Lung (tissue), 12 donors: Measurements from ENCODE around the gene CATSPERB. TPM values are rescaled to one million over a fixed set of nuclear protein-coding genes. Genes with fewer than 3 reads are reported as not detected.
"Not testable (repeated sequence)": the region's sequence is repeated elsewhere in the genome, so short reads cannot be mapped to it uniquely, and the experiment has no call there.

Experiments
- ATAC-seq: fragments of 200-7000 bp; cut with Tn5 transposase; one replicate; pipeline ENCODE4 v1.9.1; 2020; ENCODE audit warnings: moderate number of reproducible peaks; ENCODE audit not compliant: insufficient read depth, low FRiP score
- DNase-seq, 3 donors: peaks; one replicate each; pipeline ENCODE4 v3.0.0-alpha.2; 2013 to 2017
- H3K27ac ChIP-seq, 2 donors: one replicate each; pipeline ENCODE4 v1.5.1; 2013; ENCODE audit warnings: mild to moderate bottlenecking in 2 of 2, moderate library complexity in 2 of 2, control low read depth in 1 of 2, inconsistent platforms in 1 of 2, low read depth in 1 of 2, low read length in 1 of 2
- H3K27me3 ChIP-seq, 3 donors: one replicate each; pipeline ENCODE4 v1.5.1; 2013; ENCODE audit warnings: low read length in 2 of 3; ENCODE audit not compliant: control insufficient read depth in 3 of 3, insufficient read depth in 3 of 3
- H3K36me3 ChIP-seq, 4 donors: one replicate each; pipeline ENCODE4 v1.5.1; 2013; ENCODE audit warnings: low read length in 4 of 4, mild to moderate bottlenecking in 1 of 4, moderate library complexity in 1 of 4; ENCODE audit not compliant: control insufficient read depth in 4 of 4, insufficient read depth in 4 of 4
- H3K4me1 ChIP-seq, 5 donors: one replicate each; pipeline ENCODE4 v1.5.1; 2013; ENCODE audit warnings: low read length in 5 of 5, mild to moderate bottlenecking in 2 of 5, moderate library complexity in 1 of 5; ENCODE audit not compliant: control insufficient read depth in 5 of 5, insufficient read depth in 5 of 5
- H3K4me3 ChIP-seq: one replicate; pipeline ENCODE4 v1.5.1; 2013; ENCODE audit warnings: mild to moderate bottlenecking, control low read depth, moderate library complexity
- H3K9ac ChIP-seq, 2 donors: one replicate each; pipeline ENCODE4 v1.5.1; 2013; ENCODE audit warnings: low read length in 2 of 2, control low read depth in 1 of 2; ENCODE audit not compliant: insufficient read depth in 1 of 2
- H3K9me3 ChIP-seq, 4 donors: one replicate each; pipeline ENCODE4 v1.5.1; 2013; ENCODE audit warnings: low read length in 3 of 4, mild to moderate bottlenecking in 1 of 4, moderate library complexity in 1 of 4; ENCODE audit not compliant: control insufficient read depth in 4 of 4, insufficient read depth in 3 of 4
- CTCF ChIP-seq: IDR thresholded peaks from 2 replicates; pipeline ENCODE4 v1.5.1; 2012; ENCODE audit warnings: mild to moderate bottlenecking; ENCODE audit errors: control extremely low read depth, extremely low read depth
- WGBS, 2 donors: extraction: QIAGEN DNeasy Blood & Tissue Kit; methylation state at CpG; one replicate each; pipeline ENCODE4 v1.1.7; 2013; 5-methylcytosine and 5-hydroxymethylcytosine counted together
- polyA plus RNA-seq, 2 donors: library from polyadenylated mRNA; stranded (reverse); fragments of 200-250 nt; gene quantifications; one replicate each; pipeline ENCODE4 v1.2.1, GENCODE V29; 2013
- total RNA-seq, 2 donors: library from RNA; depleted of rRNA in 1 of 2; stranded (reverse); fragments of >200 nt in 1 of 2; gene quantifications; one replicate each; pipeline ENCODE4 v1.2.1, GENCODE V29; 2014 to 2021
- donor health status: control.
- donor health status: control.
- donor health status: Bipolar disorder and iron deficiency.
- donor health status: healthy.
- donor health status: DM: yes; HTN: yes; CAD: no.

The CATSPERB gene
- total and polyA plus RNA-seq, 4 donors = 0.57 to 9.0 (median 4.3) TPM

- H3K27me3 ChIP-seq = no peaks in the 10 kb centered on the region
- no peak for DNase-seq
- H3K27ac ChIP-seq = no peak overlapping the region
- no peak overlapping the region for H3K4me3 ChIP-seq
- no peaks in the 10 kb centered on the region for H3K9me3 ChIP-seq
- H3K36me3 ChIP-seq = no peaks in the 10 kb centered on the region
- ATAC-seq = no peak
- no peak overlapping the region for H3K9ac ChIP-seq
- TF ChIP-seq CTCF = no peak
- H3K4me1 ChIP-seq = peaks cover 0 to 13% (median 0%) of the 10 kb centered on the region in 5 donors
- 91 to 94% methylated on average over 1 of the region's 1 CpG for WGBS, 2 donors
Observed at GRCh38 chr14:91595736-91596135, 136.2 kb downstream of the CATSPERB start.

GRCh38 chr14:91593957-91594356 lies 137.9 kb downstream of the CATSPERB start:
- H3K27me3 ChIP-seq, H3K9ac ChIP-seq, H3K27ac ChIP-seq, DNase-seq, H3K4me3 ChIP-seq, H3K36me3 ChIP-seq, H3K9me3 ChIP-seq, H3K4me1 ChIP-seq, ATAC-seq: not testable (repeated sequence)
- 97 to 98% methylated on average over 2 of the region's 2 CpGs for WGBS, 2 donors

DNA sequence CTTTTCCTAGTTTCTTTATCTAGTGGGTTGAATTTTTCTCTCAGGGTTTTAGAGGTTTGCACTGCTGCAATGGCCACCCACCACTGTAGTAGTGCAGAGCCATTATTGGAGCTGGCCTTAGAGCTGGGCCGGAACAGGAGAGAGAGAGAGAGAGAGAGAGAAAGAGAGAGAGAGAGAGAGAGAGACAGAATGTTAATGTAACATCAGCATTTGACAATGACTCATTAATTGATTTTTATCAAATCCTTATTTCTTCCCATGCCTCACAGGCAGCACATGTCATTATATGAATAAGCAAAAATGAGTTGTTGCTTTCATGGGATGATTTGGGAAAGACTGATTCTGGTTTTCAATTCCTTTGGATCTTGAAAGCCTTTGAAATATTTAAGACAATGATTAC lies 145.5 kb downstream of the CATSPERB start:
- Histone ChIP-seq H3K27ac (no peak overlapping the region), H3K9ac (no peak overlapping the region), H3K36me3 (no peaks in the 10 kb centered on the region), H3K27me3 (peaks cover 0 to 3% (median 2%) of the 10 kb centered on the region in 3 donors), H3K4me1 (no peaks in the 10 kb centered on the region), H3K4me3 (no peak overlapping the region), H3K9me3 (peaks cover 0 to 11% (median under 1%) of the 10 kb centered on the region in 4 donors)
- no peak for TF ChIP-seq CTCF
- WGBS, 2 donors = 31 to 88% methylated on average over 1 of the region's 1 CpG
- no peak for DNase-seq
- ATAC-seq = no peak

DNA sequence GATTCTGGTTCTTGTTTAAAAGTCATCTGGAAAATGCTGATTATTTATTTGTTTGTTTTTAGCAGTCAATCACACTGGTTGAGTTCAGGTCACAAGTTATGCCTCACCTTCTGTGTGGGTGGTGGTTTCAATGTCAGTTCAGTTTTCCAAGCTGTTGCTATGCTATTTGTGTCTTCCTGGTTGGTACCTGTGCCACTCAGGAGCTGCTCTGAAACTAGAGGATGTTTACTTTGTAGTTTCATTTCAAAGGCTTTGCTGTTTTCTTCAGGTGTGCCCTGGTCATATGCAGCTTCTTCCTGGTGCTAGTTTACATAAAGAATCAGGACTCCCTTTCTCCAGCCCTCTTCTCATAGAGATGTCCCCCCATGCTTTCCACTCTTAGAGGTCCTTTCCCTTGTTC lies 146.0 kb downstream of the CATSPERB start:
- H3K4me3 ChIP-seq = no peak overlapping the region

More for the DNA sequence above, 146.0 kb downstream of the CATSPERB start:
- ATAC-seq = no peak
- TF ChIP-seq CTCF = no peak
- Histone ChIP-seq H3K27me3 (peaks cover 0 to 5% (median 5%) of the 10 kb centered on the region in 3 donors), H3K27ac (no peak overlapping the region), H3K4me1 (no peaks in the 10 kb centered on the region), H3K9me3 (peaks cover 0 to 11% (median under 1%) of the 10 kb centered on the region in 4 donors), H3K36me3 (no peaks in the 10 kb centered on the region), H3K9ac (no peak overlapping the region)
- no peak for DNase-seq
